Endodermal cell (in vitro differentiated cells): Measurements from ENCODE around the gene INSL3. TPM values are rescaled to one million over a fixed set of nuclear protein-coding genes. Genes with fewer than 3 reads are reported as not detected.

Source experiments
- DNase-seq: peaks from one replicate; pipeline ENCODE4 v3.0.0-alpha.2; 2017
- H3K27ac ChIP-seq: 2 replicates; pipeline ENCODE4 v1.5.1; 2013; ENCODE audit warnings: mild to moderate bottlenecking, low read depth, low read length, moderate library complexity
- H3K27me3 ChIP-seq: 2 replicates; pipeline ENCODE4 v1.6.1; 2013; ENCODE audit warnings: mild to moderate bottlenecking, low read length, moderate library complexity; ENCODE audit not compliant: insufficient read depth, control insufficient read depth, poor library complexity, severe bottlenecking
- H3K36me3 ChIP-seq: 2 replicates; pipeline ENCODE4 v1.7.0; 2013; ENCODE audit warnings: mild to moderate bottlenecking, low read length, moderate library complexity; ENCODE audit not compliant: control insufficient read depth, insufficient read depth
- H3K4me1 ChIP-seq: one replicate; pipeline ENCODE4 v1.7.0; 2013; ENCODE audit warnings: low read length; ENCODE audit not compliant: control insufficient read depth, insufficient read depth
- H3K4me3 ChIP-seq: 2 replicates; pipeline ENCODE4 v1.5.1; 2013; ENCODE audit warnings: mild to moderate bottlenecking, low read length, moderate library complexity
- H3K9ac ChIP-seq: 2 replicates; pipeline ENCODE4 v1.6.1; 2013; ENCODE audit warnings: mild to moderate bottlenecking, low read length, moderate library complexity; ENCODE audit not compliant: poor library complexity, severe bottlenecking; ENCODE audit errors: extremely low read depth
- H3K9me3 ChIP-seq: 2 replicates; pipeline ENCODE4 v1.6.1; 2013; ENCODE audit warnings: mild to moderate bottlenecking, low read length, moderate library complexity; ENCODE audit not compliant: control insufficient read depth
- H3K27ac Mint-ChIP-seq: 2 replicates; pipeline ENCODE4 v1.8.0; 2020; ENCODE audit warnings: mixed read lengths
- H3K27me3 Mint-ChIP-seq: 2 replicates; pipeline ENCODE4 v1.8.0; 2021; ENCODE audit warnings: mild to moderate bottlenecking, mixed read lengths; ENCODE audit not compliant: insufficient read depth
- H3K36me3 Mint-ChIP-seq: 2 replicates; pipeline ENCODE4 v1.8.0; 2020; ENCODE audit warnings: low read depth, mixed read lengths
- H3K4me1 Mint-ChIP-seq: 2 replicates; pipeline ENCODE4 v1.8.0; 2020; ENCODE audit warnings: mixed read lengths
- H3K4me3 Mint-ChIP-seq: 2 replicates; pipeline ENCODE4 v1.8.0; 2020; ENCODE audit warnings: mild to moderate bottlenecking, moderate library complexity, mixed read lengths
- H3K9me3 Mint-ChIP-seq: 2 replicates; pipeline ENCODE4 v1.8.0; 2020; ENCODE audit warnings: mild to moderate bottlenecking, mixed read lengths
- CTCF ChIP-seq: fragments of 200-600 bp; sonication (generic); conservative IDR thresholded peaks from 2 replicates; pipeline ENCODE4 v1.5.0; 2021; ENCODE audit warnings: antibody characterized with exemption, mild to moderate bottlenecking
- WGBS, 2 experiments: methylation state at CpG; one replicate each; pipeline versions ENCODE4 v1.1.5 to v1.1.7; 2013; ENCODE audit warnings: missing lambda C conversion rate in 2 of 2, mixed read lengths in 1 of 2; ENCODE audit not compliant: insufficient coverage in 1 of 2, insufficient read length in 1 of 2; 5-methylcytosine and 5-hydroxymethylcytosine counted together
- total RNA-seq, 2 donors: library from RNA; stranded (reverse); fragmentation: NEBNext Ultra II Directional in 1 of 2; extraction: Animal tissue kit (Norgen Biotek cat#: 25700) in 1 of 2; gene quantifications; 2 replicates in 1 of 2; 3 replicates in 1 of 2; pipeline ENCODE4 v1.2.1, GENCODE V29; 2021

INSL3 gene
- total RNA-seq, 2 donors from 2014 or later = 0.80 TPM; not detected in 1

DNA sequence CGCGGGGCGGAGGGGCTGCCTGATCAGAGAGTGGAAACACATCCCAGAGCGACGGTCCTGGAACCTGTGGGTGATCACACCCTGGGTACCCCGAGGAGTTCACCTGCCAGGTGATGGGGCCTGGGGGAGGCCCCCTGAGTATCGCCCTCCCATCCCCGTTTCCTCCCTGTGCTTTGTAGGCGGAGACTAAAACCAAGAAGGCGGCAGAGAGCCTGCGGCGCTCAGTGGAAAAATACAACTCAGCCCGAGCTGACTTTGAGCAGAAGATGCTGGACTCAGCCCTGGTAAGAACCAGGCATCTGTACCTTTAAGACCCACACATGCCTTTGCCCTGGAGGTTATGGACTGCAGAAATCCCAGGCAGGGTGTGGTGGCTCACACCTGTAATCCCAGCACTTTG, 50.7 kb downstream of the INSL3 start:
- H3K36me3 ChIP-seq = no peaks in the 10 kb centered on the region
- H3K27me3 ChIP-seq = no peaks in the 10 kb centered on the region
- TF ChIP-seq CTCF = no peak
- H3K27me3 Mint-ChIP-seq = peaks cover 2% of the 10 kb centered on the region
- H3K4me3 ChIP-seq = no peak overlapping the region
- H3K4me1 Mint-ChIP-seq = peaks cover 2% of the 10 kb centered on the region
- H3K9me3 ChIP-seq = no peaks in the 10 kb centered on the region
- H3K9ac ChIP-seq = no peak overlapping the region
- WGBS, 2 experiments = 90 to 92% methylated on average over 11 to 13 of the region's 13 CpGs
- H3K27ac Mint-ChIP-seq = no peak overlapping the region
- no peak overlapping the region for H3K27ac ChIP-seq
- DNase-seq = no peak
- H3K4me3 Mint-ChIP-seq = no peak overlapping the region
- H3K9me3 Mint-ChIP-seq = peaks cover 2% of the 10 kb centered on the region
- H3K36me3 Mint-ChIP-seq = peaks cover 5% of the 10 kb centered on the region
- H3K4me1 ChIP-seq = no peaks in the 10 kb centered on the region

DNA sequence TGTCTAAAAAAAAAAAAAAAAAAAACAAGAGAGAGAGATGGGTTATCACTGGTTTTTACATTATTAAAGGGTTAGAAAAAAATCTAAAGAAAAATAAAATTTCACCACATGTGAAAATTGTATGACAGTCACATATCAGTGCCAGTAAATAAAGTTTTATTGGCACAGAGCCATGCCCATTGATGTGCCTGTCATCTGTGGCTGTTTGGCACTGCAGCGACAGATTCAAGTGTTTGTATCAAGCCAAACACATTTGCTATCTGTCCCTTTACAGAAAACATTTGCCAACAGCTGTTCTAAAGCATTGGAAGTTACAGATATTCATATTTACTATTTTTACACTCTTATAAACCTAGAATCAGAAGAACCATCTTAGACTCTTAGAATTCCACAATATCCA, 53.8 kb downstream of the INSL3 start:
- TF ChIP-seq CTCF = no peak

GRCh38 chr19:17766543-17767131, 54.7 kb downstream of the INSL3 start:
- 19 to 26% methylated on average over 26 to 29 of the region's 29 CpGs for WGBS, 2 experiments
- no peak overlapping the region for H3K27ac ChIP-seq
- no peaks in the 10 kb centered on the region for H3K27me3 ChIP-seq
- peak; percentile 96 for DNase-seq
- Mint-ChIP-seq H3K27me3 (no peaks in the 10 kb centered on the region), H3K36me3 (no peaks in the 10 kb centered on the region), H3K4me3 (peak overlapping the region; percentile 33), H3K27ac (peak overlapping the region; percentile 56), H3K9me3 (no peaks in the 10 kb centered on the region), H3K4me1 (peaks cover 2% of the 10 kb centered on the region)
- peak; percentile 91 for TF ChIP-seq CTCF
- no peaks in the 10 kb centered on the region for H3K4me1 ChIP-seq
- no peaks in the 10 kb centered on the region for H3K9me3 ChIP-seq
- H3K9ac ChIP-seq = no peak overlapping the region
- H3K4me3 ChIP-seq = no peak overlapping the region
- H3K36me3 ChIP-seq = no peaks in the 10 kb centered on the region

More for the DNA sequence above, 53.8 kb downstream of the INSL3 start:
- 83 to 100% methylated on average over 1 of the region's 1 CpG for WGBS, 2 experiments
- Histone ChIP-seq H3K36me3 (no peaks in the 10 kb centered on the region), H3K4me1 (no peaks in the 10 kb centered on the region), H3K27ac (no peak overlapping the region), H3K4me3 (no peak overlapping the region), H3K9me3 (no peaks in the 10 kb centered on the region), H3K9ac (no peak overlapping the region), H3K27me3 (no peaks in the 10 kb centered on the region)
- H3K4me1 Mint-ChIP-seq = peaks cover 2% of the 10 kb centered on the region
- peaks cover 2% of the 10 kb centered on the region for H3K9me3 Mint-ChIP-seq
- peaks cover 5% of the 10 kb centered on the region for H3K36me3 Mint-ChIP-seq
- no peak overlapping the region for H3K4me3 Mint-ChIP-seq
- no peak for DNase-seq
- H3K27me3 Mint-ChIP-seq = no peaks in the 10 kb centered on the region
- H3K27ac Mint-ChIP-seq = no peak overlapping the region

Other genes starting within 250 kb of the INSL3 start
- gene UNC13A, start 133.2 kb downstream of the INSL3 start, total RNA-seq = 10 to 100 TPM in 1 of 2 donors, 1 to 10 TPM in 1; 5.6 to 10.7 TPM
- gene MAP1S, start 102.0 kb downstream of the INSL3 start, total RNA-seq = 10 to 100 TPM; 90.2 to 96.7 TPM
- gene FCHO1, start 70.0 kb downstream of the INSL3 start, total RNA-seq = 10 to 100 TPM in 1 of 2 donors, 1 to 10 TPM in 1; 8.5 to 10.2 TPM
- 1 to 10 TPM in 1 of 2 donors, under 1 TPM in 1; 0.70 to 1.2 TPM for gene B3GNT3, start 26.4 kb downstream of the INSL3 start, total RNA-seq
- 1 to 10 TPM; 2.8 to 3.2 TPM for gene JAK3, start 26.5 kb upstream of the INSL3 start, total RNA-seq
- gene RPL18A, start 38.4 kb upstream of the INSL3 start, total RNA-seq = 1,000 to 10,000 TPM; 1,886 to 2,166 TPM
- under 1 TPM in 1 of 2 donors, not detected in 1; 0.15 TPM for gene SLC5A5, start 50.4 kb upstream of the INSL3 start, total RNA-seq
- gene CCDC124, start 111.5 kb upstream of the INSL3 start, total RNA-seq = 100 to 1,000 TPM; 129 to 143 TPM
- 1 to 10 TPM; 5.8 to 8.2 TPM for gene KCNN1, start 145.6 kb upstream of the INSL3 start, total RNA-seq
- gene ARRDC2, start 186.7 kb upstream of the INSL3 start, total RNA-seq = 1 to 10 TPM; 6.8 to 7.0 TPM